NCI-H2107 (cell line): ENCODE results near the gene MARS2.
"Not testable (repeated sequence)": the region's sequence is repeated elsewhere in the genome, so short reads cannot be mapped to it uniquely, and the experiment has no call there.

ENCODE experiments used
- DNase-seq: peaks from one replicate; lab custom pipeline; 2025; lab: John Stamatoyannopoulos, UW

The MARS2 gene

GRCh38 chr2:197706839-197707207 is 1.7 kb downstream of the MARS2 start:
- DNase-seq, result no peak

GRCh38 chr2:197707316-197708213 is 2.4 kb downstream of the MARS2 start:
- DNase-seq, result no peak

- DNase-seq, result no peak
Observed at GRCh38 chr2:197708331-197708730, 3.2 kb downstream of the MARS2 start.

- not testable (repeated sequence) for DNase-seq
Observed at GRCh38 chr2:197709140-197709539, 4.0 kb downstream of the MARS2 start.

- no peak for DNase-seq
Observed at GRCh38 chr2:197710424-197711042, 5.4 kb downstream of the MARS2 start.

GRCh38 chr2:197711578-197711977 is 6.4 kb downstream of the MARS2 start:
- no peak for DNase-seq

GRCh38 chr2:197713271-197713670 is 8.1 kb downstream of the MARS2 start:
- DNase-seq, result no peak

- DNase-seq, result no peak
Observed at GRCh38 chr2:197717863-197718262, 12.7 kb downstream of the MARS2 start.

GRCh38 chr2:197727011-197727410 is 21.8 kb downstream of the MARS2 start:
- no peak for DNase-seq

- not testable (repeated sequence) for DNase-seq
Observed at GRCh38 chr2:197728555-197729544, 23.7 kb downstream of the MARS2 start.

- DNase-seq, result no peak
Observed at GRCh38 chr2:197740200-197740599, 35.0 kb downstream of the MARS2 start.
